HG03196 (cell line): ENCODE measurements around the gene HACD3.
A peak's percentile ranks its signal among the peaks of the same experiment; 100 is the strongest.
"Not testable (repeated sequence)": the region's sequence is repeated elsewhere in the genome, so short reads cannot be mapped to it uniquely, and the experiment has no call there.

Experiments
- ATAC-seq: cut with Tn5 transposase; IDR thresholded peaks from one replicate; pipeline ENCODE4 v1.9.1; 2021; ENCODE audit not compliant: unreplicated experiment

Gene HACD3

DNA sequence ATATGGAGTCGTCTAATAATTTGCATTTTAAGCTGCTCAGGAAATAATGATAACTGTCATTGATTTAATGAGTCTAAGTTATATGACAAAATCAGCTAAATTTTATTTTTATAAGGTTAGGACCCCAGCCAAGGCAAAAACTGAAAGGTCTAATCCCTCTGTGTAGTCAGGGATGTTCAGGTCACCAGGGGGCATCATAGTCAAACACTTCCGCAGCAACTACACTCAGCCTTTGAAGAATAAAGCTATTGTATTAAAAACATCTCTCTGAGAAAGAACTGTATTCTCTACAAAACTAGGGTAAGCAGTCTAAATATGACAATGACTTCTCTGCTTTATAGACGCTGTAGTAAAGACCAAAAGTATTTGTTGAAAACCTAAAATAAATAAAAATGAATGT, 65.7 kb downstream of the HACD3 start:
- ATAC-seq: no peak

DNA sequence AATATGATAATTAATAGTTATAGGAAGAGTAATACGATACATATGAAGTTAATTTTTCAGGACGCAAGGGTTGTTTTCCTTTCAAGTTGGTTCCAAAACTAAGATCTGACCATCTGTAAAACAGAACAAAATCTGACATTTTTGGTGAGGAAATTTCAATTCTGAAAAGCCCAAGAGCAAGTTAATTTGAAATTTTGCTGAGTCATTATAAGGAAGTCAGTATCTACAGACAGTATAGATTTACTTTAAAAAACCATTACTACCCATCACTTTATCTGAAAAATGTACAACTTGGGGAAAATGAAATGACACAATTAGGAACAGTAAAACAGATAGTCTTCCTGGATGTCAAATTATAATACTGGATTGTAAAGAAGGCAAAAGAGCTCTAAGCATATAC, 68.2 kb downstream of the HACD3 start:
- ATAC-seq: no peak

DNA sequence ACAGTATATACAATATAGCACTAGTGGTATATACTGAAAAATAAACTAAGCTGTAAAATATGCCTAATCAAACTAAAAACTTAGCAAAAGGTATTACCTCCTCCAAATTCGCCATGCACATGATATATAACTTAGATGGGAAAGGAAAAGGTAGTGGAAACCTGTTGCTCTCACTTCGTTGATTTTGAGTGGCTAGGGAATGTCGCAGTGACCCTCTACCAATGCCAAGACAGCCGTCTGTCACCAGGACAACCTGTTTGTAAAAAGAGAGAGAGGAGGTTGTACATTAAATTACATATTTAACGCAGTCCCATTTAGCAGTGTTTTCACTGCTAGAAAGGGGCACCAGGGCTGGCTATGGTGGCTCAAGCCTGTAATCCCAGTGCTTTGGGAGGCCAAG, 69.4 kb downstream of the HACD3 start:
- ATAC-seq: no peak

DNA sequence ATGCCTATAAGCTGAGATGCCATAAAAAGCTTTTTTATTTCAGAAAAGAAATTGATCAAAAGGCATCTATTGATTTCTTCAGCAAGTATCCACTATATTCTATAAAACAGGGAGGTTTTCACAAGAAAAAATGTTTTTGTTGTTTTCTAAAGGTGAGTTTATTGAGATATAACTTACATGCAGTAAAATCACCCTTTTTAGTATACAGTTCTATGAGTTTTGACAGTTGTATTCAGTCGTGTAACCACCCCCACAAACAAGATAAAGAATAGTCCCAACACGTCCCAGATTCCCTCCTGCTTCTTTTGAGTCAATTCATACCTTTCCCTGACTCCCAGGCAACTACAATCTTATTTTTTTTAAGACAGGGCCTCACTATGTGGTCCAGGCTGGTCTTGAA, 72.9 kb downstream of the HACD3 start:
- ATAC-seq: no peak

DNA sequence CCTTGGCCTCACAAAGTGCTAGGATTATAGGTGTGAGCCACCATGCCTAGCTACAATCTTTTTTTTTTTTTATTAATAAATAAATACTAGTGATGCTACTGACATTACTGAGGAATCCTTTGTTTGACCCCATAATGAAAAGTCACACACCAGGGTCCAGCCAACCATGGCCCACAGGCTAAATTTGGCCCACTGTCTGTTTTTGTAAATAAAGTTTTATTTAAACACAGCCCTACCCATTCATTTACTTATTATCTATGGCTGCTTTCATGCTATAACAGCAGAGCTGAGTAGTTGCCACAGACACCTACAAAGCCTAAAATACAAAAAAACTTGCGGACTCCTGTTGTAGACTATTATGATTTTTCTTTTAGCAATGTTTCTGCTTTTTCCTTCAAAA, 73.3 kb downstream of the HACD3 start:
- no peak for ATAC-seq

DNA sequence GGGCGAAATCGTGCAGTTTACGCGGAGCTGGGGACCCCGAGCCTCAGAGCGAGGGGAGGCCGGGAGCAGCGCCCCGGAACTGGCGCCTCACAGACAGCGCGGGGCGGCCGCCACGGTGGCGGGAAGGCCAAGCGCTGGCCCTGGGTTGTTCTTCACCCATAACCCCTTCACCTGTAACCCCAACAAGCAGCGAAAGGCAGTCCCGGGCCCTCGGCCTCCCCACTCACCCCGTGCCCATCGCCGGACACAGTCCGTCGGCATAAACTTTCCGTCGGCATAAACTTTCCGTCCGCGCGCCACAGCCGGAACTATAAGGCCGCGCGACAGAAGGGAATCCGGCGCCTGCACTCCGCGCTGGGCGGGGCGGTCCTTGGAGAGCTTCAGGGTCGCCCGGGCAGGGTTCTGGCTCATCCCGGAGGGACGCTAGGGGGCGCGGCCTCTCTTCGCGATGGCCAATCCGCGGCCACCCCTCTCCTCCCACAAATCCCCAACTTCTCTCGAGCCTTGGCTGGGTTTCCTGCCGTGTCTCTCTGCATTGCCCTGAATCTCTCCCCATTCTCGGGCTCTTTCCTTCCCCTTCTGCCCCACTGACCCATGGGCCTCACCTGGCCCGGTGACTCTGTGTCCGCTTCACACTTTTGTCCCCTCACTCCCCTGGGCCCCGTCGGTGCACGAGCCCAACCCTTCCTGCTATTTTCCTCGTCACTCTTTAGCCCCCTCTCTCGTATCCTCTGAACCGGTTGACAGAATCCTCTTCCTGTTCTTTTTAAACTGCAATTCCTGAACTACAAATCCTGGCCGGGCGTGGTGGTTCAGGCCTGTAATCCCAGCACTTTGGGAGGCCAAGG, 80.8 kb downstream of the HACD3 start, which contains the start of gene INTS14:
Gene INTS14, minus strand, starts transcription at position 261 of the 848 bp plus-strand sequence. CDS start 3,751 bp downstream, outside the sequence.
- peak; percentile 97 for ATAC-seq

DNA sequence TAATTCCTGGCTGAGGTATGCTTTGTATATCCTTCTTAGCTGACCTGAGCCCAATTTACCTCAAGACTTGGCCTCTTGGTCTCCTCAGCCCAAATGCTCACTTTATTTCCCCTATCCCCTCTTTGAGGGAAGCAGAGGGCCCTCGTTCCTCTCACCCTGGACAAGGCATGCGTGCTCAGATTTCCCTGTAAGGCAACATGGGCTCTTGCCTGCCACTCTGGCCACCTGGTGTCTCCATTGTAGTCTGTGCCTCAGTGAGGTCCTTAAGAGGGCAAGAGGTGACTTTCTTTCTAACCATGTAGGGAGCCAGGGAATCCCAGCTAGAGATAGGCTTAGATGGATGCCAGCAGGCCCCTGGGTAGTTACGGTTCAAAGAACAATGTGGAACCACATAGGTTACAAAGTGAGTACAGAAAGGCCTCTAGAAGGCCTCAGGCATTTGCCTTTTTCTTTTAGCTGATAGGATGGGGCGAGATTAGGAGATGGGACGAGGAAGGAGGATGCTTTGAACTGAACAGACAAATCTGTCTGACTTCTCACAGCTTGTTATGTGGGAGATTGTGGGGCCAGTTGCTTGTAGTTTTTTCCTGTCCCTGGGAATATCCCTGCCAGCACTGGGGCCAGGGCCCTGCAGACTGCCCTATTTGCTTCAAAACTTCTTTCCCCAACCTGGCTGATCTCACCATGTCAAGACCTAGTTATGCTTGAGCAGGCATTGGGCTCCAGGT, 81.8 kb downstream of the HACD3 start:
- no peak for ATAC-seq

DNA sequence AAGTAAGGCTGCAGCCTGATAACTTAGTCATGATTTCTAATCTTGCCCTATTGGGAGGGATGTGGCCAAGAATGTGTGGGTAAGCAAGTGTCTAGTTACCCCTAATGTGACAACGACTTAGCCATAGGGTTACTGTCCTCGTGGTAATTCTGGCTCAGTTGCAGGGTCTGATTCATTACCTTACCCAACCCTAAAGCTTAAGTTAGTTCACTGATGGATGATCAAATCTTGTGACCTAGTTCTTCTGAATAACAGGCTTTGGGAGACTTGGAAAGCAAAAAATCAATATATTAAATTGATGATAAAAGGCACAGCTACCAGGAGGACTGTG, 82.3 kb downstream of the HACD3 start:
- ATAC-seq: no peak

DNA sequence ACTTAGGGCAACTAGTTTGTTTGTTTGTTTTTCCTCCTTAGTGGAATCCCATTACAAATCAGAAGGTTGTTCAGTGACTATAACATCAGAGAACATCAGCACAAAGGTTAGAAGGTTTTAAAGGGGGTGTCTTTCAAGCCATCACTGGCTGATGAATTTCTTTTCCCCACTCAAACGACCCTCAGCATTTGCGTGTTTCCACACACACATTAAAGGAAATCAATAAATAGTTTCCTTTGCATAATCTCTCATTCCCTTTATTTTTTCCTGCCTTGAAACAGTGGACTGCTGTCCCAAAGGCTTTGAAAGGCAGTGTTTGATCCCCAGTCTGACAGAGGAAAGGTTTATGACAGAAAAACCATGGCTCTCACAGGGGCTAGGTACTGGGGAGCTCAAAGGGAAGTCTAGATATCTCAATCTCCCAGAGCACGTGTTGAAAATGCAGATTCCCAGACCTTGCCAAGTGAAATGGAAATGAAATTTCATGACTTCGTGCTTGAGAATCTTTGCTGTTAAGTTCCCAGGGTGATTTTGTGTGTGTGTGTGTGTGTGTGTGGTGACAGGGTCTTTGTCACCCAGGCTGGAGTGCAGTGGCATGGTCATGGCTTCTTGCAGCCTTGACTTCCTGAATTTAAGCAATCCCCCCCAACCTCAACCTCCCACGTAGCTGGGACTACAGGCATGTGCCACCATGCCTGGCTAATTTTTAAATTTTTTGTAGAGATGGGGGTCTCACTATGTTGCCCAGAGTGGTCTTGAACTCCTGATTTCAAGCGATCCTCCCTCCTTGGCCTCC, 82.9 kb downstream of the HACD3 start:
- no peak for ATAC-seq

DNA sequence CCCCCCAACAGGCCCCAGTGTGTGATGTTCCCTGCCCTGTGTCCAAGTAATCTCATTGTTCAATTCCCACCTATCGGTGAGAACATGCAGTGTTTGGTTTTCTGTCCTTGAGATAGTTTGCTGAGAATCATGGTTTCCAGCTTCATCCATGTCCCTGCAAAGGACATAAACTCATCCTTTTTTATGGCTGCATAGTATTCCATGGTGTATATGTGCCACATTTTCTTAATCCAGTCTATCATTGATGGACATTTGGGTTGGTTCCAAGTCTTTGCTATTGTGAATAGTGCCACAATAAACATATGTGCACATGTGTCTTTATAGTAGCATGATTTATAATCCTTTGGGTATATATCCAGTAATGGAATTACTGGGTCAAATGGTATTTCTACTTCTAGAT, 85.6 kb downstream of the HACD3 start:
- not testable (repeated sequence) for ATAC-seq

DNA sequence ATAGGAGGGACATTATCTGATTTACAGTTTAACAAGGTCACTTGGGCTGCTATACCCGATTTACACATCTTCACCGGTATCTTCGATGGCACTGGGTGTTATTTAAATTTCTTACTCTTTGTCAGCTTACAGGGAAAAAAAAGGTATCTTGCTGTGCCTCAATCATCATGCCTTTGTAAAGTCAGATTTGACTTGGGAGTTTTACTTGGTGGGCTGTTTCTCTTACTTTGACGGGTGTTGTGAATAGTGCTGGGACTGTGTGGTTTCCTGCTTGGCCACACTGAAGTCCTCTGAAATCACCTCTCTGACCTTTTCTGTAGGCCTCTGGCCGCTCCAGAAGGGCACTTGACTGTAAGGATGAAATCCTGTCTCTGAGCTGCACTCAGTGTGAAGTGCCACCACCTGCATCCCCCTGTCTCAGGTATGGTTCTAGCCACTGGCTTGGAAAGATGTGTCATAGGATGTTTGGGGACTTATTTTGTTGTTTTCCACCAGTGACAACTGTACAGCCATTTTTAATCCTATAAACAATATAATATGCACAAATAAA, 88.4 kb downstream of the HACD3 start:
- no peak for ATAC-seq

DNA sequence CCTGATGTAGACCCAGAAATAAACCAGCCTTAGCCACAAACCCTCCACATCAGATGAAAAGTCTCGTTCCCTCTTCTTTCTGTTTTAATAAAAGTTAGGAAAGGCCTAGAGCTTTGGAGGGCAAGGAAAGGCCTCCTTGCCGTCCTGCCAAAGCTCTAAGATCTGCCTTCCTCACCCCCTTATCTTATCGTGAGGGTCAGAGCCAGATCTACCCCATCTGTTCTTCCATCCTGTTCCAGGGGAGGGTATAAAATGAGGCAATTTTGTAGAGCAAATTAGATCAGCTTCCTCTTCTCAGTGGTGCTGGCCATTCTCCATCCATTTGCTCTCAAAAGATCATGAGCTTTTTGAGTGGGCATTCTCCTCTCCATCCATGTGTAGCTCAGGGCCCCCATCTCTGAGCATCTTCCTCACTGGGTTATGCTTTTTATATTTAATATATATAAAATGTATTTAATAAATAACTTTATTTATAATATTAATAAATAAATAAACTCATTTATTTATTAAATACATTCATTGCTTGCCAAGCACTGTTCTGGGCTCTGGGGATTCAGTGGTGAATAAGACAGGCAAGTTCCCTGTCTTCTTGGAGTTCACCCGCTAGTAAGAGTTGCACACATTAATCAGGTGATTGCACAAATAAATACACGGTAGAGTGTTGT, 89.5 kb downstream of the HACD3 start:
- ATAC-seq: no peak

DNA sequence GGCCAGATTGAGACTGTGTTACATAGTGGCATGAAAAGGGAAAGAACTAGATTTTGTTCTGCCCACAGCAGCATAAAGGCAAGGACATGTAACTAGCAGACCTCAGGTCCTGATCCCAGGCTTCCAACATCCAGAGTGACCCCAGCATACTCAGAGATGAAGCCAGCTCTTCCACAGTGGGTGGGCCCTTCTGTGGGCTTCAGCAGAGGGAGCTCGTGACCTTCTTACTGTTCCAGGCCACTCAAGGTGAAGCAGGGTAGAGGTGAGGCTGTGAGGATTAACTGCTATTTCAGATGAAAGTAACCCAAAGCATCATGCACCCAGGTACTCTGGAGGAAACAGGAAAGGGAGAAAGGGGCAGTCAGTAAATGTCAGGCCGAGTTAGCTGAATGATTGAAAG, 90.6 kb downstream of the HACD3 start:
- no peak for ATAC-seq

DNA sequence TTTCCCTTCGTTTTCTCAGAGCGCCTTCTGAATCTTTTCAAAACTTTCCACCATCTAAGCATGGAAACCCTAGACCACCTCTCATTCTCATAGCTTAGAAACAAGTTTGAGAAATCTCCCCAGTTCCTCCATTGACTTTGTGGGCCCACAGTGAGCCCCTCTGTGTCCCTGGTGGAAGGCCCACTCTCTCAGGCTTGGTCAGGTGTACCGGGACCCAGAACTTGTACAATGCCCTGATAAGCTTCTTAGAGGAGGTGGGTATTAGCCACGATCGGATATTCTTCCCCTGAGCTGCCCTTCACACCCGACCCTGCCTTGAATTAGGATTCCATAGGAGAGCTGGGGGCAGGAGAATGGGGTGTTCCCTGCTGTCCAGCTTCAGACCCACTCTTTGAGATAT, 91.4 kb downstream of the HACD3 start, which contains the start of gene SLC24A1:
Gene SLC24A1, plus strand, starts transcription at position 301 of the 400 bp plus-strand sequence. CDS start 2,143 bp downstream, outside the sequence.
- no peak for ATAC-seq

DNA sequence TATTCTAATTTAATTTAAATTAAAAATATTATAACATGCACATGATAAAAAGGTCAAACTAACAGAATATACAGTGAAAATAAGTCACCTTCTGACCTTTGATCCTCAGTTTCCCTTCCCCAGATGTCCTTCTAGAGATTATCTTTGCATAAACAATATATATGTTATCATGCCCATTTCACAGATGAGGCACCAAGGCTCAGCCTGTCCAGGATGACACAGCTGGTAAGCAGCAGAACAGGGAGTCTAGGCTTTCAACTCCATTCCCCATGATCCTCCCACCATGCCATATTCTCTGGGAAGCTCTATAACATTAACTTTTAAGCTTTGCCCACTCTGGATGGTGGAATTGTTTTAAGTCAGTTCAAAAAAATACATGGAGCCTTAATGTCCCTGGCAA, 92.8 kb downstream of the HACD3 start:
- ATAC-seq: no peak

DNA sequence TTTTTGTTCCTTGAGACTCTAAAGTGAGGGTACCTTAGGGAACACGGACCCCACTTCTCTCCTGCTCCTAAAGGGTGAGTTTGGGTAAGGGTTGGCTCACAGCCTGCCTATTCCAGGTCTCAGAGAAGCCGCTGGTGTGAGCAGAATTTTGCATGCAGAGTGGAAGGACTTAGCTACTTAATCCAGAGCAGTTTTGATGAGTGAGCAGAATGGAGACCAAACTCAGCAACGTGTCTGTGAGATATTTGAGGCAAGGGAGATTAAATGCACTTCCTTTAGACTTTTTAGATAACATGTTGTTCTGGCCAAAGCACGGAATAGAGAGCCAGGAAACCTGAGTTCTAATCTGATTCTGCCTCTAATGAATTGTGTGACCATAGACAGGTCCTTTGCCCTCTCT, 96.6 kb downstream of the HACD3 start:
- no peak for ATAC-seq
